ENCODE results near the gene DBNDD1.

DNA sequence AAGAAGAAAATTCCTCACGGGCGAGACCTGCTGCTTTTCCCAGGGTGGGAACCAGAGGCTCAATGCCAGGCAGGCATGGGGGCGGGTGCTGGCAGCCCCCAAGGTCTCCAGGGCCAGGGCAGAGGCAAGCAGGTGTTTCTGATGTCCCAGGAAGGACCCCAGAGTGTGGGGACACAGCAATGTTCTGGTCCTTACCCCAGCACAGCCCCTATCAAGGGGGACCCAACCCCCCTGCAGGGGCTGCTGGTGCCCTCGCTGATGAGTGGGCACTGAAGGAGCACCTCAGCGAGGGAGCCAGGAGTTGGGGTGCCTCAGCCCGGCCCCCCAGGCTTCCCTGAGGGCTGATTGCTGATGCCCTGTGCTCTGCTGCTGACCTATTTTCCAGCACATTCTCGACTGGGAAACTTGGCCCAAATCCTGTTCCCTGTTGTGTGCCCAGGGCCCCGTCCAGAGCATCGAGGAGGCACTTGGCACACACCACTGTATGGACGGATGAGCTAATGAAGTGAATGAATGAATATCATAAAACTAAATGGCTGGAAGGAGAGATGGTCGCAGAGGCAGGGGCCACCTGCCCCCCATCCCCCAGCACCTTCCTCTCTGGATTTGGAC lies 2.8 kb downstream of the DBNDD1 start:
- TF ChIP-seq HMGA2 (CRISPR knock-in tag; IDR thresholded peaks at IDR 0.05) (no peak), CTCF (IDR thresholded peaks at IDR 0.05) (no peak), ZNF121 (CRISPR knock-in tag; IDR thresholded peaks at IDR 0.05) (no peak), TCF7 (CRISPR knock-in tag; IDR thresholded peaks at IDR 0.05; ENCODE audit: low read depth) (no peak), PRDM15 (CRISPR knock-in tag; IDR thresholded peaks at IDR 0.05) (no peak)
- TF ChIP-seq, protein P1, sequence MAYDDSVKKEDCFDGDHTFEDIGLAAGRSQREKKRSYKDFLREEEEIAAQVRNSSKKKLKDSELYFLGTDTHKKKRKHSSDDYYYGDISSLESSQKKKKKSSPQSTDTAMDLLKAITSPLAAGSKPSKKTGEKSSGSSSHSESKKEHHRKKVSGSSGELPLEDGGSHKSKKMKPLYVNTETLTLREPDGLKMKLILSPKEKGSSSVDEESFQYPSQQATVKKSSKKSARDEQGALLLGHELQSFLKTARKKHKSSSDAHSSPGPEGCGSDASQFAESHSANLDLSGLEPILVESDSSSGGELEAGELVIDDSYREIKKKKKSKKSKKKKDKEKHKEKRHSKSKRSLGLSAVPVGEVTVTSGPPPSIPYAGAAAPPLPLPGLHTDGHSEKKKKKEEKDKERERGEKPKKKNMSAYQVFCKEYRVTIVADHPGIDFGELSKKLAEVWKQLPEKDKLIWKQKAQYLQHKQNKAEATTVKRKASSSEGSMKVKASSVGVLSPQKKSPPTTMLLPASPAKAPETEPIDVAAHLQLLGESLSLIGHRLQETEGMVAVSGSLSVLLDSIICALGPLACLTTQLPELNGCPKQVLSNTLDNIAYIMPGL (CRISPR knock-in tag; IDR thresholded peaks at IDR 0.05): no peak
- TF ChIP-seq, protein P2, sequence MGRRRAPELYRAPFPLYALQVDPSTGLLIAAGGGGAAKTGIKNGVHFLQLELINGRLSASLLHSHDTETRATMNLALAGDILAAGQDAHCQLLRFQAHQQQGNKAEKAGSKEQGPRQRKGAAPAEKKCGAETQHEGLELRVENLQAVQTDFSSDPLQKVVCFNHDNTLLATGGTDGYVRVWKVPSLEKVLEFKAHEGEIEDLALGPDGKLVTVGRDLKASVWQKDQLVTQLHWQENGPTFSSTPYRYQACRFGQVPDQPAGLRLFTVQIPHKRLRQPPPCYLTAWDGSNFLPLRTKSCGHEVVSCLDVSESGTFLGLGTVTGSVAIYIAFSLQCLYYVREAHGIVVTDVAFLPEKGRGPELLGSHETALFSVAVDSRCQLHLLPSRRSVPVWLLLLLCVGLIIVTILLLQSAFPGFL (CRISPR knock-in tag; IDR thresholded peaks at IDR 0.05; ENCODE audit: borderline replicate concordance): no peak

Measured in WTC11 (cell line).